GM19043 (cell line): ENCODE data around the gene ITFG1.
A peak's percentile ranks its signal among the peaks of the same experiment; 100 is the strongest.
"Not testable (repeated sequence)": the region's sequence is repeated elsewhere in the genome, so short reads cannot be mapped to it uniquely, and the experiment has no call there.

Source experiments
- ATAC-seq: cut with Tn5 transposase; IDR thresholded peaks from one replicate; pipeline ENCODE4 v1.9.1; 2021; ENCODE audit warnings: low read depth; ENCODE audit not compliant: unreplicated experiment

ITFG1 gene

DNA sequence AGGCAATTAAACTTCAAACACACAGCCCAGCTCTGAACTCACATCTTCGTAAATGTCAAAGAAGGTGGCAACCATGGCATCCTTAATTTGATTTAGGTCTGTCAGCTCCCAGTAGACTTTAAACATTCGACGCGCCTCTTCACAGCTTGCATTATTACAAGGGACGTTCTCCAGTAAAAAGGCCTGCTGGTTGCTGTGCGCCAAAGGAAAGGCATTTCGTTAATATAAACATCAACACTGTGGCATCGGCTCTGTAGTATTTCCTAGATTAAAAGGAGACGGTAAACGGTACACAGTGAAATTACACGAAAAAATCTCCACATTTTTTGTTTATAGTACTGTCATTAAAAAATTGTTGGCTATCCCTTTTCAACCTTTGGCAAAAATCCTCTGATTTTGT, 200.4 kb downstream of the ITFG1 start:
- no peak for ATAC-seq

DNA sequence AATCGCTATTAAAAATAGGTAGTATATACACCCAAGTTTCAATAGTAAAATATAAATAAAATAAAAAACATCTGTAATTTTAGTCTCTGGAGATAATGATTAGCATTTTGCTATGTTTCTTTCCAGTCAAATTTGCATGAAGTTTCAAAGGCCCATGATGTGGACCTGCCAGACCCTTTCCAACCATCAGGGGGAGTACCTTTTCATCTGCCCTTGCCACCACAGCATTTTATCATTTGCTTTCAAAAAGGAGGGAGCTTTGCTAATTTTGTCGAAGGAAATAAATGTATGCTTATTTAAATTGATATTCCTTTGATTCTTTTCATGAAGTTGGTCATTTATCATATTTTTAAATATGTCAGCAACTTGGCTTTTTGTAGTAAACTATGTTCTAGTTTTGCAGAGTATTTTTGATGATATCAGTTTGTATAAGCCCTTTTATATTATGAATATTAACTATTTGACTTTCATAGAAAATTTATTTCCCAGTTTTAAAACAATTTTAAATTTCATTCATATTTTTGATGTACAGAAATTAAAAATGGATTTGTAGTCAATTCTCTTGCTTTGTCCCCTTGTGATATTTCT, 201.9 kb downstream of the ITFG1 start:
- peak; percentile 53 for ATAC-seq

DNA sequence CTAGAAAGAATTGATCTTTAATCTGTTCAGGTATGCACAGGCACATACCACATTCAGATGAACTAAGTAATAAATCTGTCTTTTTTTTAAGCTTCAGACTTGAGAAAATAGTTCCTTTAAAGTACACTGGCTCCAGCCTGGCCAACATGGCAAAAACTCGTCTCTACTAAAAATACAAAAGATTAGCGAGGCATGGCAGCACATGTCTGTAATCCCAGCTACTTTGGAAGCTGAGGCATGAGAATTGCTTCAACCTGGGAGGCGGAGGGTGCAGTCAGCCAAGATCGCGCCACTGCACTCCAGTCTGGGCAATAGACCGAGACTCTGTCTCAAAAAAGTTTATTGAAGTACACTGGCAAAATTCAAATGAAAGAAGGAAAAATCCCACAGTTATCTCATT, 206.1 kb downstream of the ITFG1 start:
- ATAC-seq: no peak

DNA sequence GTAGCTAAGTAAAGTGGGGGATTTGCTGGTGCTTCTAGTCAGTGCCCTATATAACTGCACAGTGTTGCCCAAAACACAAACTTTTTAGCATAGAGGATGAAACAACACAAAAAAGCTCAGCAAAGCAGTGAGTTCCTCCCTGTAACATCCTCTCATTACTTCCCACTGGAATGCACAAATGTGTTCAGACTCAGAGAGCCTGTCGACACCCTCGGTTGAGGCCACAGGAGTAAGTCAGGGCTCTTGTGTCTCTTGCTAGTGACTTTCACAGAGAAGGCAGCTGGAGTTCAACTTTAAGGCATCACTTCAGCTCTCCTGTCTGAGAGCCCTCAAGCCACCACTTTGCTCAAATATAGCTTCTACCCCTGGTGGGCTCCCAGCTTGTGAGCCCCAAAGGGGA, 209.9 kb downstream of the ITFG1 start:
- ATAC-seq: no peak

DNA sequence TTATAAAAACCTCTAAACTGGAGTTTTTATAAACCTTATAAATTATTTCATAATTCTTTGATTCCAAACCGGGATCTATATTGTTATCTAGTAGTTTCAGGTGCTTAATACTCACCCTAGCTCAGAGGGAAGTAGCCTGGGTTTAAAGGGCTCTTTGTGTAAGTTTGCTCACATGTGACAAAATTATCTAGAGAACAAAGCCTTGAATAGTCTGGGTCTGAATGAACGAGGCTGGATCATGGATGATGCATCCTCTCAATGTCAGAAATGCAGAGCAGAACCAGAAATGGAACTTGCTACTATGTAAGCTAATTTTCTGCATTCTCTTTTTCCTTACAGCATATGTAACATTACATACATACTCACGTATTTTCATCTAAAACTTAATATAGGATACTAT, 213.2 kb downstream of the ITFG1 start:
- no peak for ATAC-seq

DNA sequence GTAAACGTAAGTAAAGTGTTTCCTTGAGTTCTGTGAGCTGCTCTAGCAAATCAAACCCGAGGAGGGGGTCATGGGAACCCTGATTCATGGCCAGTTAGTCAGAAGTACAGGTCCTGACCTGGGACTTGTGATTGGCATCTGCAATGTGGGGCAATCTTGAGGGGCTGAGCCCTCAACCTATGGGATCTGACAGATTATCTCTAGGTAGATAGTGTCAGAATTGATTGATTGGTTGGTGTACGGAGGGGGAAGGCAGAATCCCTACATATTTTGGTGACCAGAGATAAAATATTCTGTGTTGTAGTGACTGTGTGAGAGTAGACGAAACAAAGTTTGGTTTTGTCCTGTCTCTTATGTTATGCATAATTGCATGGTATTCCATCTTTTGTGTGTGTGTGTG, 216.7 kb downstream of the ITFG1 start:
- ATAC-seq: no peak

DNA sequence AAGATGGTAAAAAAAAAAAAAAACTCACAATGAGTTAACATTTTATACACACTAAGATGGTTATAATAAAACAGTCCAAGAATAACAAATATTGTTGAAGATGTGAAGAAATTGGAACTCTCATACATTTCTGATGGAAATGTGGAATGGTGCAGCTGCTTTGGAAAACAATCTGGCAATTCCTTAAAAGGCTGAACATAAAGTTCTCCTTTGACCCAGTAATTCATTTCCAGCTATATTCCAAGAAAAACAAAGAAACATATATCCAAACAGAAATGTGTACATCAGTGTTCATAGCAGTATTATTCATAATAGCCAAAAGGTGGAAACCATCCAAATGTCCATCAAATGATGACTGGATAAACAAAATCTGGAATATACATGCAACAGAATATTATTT, 219.8 kb downstream of the ITFG1 start:
- ATAC-seq: no peak

DNA sequence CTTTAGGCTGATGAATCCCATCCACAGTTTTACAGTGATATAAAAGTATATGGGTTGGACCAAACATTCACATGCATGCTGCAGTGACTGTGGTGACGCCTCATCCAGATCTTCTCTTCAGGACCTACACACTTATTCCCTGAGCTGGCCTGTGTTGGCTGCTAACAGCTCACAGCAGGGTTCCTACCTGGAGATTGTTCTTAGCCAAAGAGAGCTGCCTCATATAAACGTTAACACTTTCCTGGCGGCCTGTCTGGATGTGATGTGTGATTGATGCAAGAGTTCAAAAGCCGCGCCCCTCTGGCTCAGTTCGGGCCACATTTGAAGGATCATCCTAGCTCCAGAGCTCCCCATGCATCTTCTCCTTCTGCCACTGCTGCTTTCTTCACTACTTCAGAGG, 224.1 kb downstream of the ITFG1 start:
- no peak for ATAC-seq

DNA sequence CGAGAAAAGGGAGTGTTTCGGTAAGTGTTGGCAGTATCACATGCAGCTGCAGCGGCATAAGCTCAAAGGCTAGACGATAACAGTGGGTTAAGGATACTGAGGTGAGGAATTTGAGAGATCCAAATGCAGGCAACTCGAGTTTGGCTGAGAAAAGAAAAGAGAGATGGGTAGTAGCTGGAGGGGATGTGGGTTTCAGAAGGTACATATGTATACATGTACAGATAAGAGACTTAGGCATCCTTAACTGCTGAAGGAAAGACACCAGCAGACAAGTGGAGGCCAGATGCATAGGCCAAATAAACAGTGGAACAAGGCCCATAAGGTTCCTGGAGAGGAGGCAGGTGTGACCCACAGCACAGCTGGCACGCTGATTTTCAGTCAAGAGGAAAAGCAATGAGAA, 230.6 kb downstream of the ITFG1 start:
- no peak for ATAC-seq

DNA sequence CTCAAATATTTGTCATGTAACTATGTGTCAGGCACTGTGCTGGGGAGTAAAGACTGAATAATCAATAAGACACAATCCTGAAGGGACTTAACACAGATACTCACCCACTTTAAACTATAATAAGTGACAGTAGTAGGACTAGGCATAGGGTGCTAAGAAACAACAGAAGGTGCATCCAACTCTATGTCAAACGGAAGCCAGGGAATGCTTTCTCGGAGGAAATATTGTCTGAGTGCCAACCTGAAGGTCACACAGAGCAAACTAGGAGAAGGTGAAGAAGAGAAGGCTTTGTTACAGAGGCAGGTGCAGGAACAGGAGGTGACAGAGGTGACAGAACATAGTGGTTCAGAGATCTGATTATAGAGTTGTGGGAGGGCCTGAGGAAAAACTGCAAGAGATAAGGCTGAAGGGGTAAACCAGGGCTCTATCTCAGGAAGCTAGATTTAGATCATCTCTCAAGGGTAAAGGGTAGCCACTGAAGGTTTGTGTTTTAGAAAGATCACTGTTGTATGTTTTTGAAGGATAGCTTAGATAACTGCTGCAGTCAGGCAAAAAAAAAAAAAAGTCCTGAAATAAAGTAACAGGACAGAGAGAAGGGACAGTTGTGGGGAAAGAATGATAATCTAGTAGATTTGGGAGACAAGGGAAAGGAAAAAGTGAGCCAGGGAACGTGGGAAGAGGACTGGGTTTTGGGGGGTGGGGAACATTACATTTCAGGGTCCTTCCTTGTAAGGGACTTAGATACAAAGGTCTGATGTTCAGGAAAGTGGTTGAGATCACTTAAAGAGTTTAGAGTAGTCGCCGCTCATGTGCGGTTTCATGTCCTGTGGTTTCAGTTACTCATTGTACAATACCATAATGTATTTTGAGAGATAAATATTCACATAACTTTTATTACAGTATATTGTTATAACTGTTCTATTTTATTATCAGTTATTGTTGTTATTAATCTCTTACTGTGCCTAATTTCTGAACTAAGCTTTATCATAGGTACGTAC, 231.5 kb downstream of the ITFG1 start:
- no peak for ATAC-seq

DNA sequence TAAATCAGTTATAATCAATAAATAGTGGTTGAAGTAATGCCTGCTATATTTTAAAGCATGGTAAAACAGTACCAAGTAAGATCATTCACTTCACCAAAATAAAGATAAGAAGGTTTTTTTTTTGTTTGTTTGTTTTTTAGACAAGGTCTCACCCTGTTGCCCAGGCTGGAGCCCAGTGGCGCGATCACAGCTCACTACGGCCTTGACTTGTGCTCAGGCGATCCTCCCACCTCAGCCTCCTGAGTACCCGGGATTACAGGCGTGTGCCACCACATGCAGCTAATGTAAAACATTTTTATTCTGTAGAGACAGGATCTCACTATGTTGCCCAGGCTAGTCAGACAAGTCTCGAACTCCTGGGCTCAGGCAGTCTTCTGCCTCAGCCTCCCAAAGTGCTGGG, 232.6 kb downstream of the ITFG1 start:
- no peak for ATAC-seq

DNA sequence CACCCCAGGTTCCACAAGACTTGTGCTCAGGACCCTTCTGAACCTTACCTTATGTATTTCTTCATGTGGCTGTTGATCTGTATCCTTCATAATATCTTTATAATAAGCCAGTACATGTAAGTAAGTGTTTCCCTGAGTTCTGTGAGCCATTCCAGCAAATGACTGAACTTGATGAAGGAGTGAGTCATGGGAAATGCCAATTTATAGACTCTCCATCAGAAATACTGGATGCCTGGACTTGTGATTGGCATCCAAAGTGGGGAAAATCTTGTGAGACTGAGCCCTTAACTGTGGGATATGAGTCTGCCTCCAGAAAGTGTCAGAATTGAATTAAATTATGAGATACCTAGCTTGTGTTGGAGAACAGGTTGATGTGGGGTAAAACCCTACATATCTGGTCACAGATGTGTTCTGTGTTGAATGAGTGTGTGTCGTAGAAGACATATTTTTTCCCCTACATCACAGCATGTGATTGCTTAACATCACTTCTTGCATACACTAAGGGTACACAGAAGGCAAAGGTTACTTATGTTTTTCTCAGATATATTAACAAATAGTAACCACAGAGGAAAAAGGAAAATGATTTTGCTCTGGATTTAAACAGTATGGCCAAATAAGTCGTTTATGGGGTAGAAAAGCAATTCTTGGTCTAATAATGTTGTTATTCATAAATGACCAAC, 247.0 kb downstream of the ITFG1 start:
- ATAC-seq: no peak

DNA sequence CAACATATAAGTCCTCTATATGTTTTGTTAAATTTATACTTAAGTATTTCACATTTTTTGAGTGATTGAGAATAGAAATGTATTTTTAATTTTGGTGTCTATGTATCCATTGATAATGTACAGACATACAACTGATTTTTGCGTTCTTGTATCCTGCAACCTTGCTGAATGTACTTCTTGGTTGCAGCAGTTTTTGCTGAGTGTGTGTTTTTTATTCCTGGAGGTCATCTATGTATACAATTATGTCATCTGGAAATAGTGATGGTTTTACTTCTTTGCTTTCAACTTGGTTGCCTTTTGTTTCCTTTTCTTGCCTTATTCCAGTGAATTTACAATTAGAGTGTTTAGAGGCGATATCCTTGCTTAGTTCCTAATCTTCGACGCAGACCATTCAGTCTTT, 249.6 kb downstream of the ITFG1 start:
- ATAC-seq: no peak

DNA sequence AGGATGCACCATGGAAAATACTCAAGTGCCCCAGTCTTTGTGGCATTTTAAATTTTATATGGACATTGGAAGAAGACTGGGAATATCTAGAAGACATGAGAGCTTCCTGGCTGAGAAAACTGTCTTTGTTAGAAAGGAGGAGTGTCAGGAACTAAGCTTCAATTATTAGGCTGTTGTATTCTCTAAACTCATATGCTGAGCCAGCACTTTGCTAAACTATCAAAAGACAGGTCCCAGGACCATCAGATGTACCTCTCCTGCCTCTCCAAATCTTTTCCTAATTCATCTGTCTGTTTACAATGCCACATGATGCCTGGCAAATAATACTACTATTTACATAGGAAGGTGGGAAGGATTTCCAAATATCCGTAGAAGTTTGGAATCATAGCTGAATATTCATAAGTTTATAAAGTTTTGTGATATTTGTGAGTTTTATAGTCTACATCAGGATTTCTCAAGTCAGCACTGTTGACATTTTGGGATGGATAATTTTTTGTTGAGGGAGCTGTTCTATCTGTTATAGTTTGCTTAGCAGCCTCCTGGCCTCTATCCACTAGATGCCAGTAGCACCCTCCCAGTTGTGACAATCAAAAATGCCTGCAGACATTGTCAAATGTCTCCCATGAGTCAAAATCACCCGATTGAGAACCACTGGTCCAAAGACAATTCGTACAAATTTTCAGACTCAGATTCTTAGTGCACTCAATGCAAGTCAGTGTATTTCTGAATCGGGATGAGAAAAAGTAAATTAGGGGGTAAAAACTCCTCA, 255.9 kb downstream of the ITFG1 start:
- no peak for ATAC-seq

DNA sequence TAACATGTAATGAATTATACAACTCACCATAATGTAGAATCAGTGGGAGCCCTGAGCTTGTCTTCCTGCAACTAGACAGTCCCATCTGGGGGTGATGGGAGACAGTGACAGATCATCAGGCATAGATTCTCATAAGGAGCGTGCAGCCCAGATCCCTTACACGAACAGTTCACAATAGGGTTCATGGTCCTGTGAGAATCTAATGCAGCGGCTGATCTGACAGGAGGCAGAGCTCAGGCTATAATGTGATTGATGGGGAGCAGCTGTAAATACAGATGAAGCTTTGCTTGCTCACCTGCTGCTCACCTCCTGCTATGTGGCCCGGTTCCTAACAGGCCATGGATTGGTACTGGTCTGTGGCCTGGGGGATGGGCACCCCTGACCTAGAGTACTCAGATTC, 257.4 kb downstream of the ITFG1 start:
- ATAC-seq: not testable (repeated sequence)

DNA sequence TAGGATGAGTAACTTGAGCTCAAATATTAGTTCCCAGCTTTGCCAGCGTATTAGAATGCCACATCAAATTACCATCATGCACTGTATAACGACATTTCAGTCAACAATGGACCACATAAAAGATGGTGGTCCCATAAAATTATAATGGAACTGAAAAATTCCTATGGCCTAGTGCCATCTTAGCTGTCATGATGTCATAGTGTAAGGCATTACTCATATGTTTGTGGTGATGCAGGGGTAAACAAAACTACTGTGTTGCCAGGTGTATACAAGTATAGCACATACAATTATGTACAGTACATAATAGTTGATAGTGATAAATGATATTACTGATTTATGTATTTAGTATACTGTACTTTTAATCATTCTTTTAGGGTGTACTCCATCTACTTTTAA, 262.7 kb downstream of the ITFG1 start:
- no peak for ATAC-seq

DNA sequence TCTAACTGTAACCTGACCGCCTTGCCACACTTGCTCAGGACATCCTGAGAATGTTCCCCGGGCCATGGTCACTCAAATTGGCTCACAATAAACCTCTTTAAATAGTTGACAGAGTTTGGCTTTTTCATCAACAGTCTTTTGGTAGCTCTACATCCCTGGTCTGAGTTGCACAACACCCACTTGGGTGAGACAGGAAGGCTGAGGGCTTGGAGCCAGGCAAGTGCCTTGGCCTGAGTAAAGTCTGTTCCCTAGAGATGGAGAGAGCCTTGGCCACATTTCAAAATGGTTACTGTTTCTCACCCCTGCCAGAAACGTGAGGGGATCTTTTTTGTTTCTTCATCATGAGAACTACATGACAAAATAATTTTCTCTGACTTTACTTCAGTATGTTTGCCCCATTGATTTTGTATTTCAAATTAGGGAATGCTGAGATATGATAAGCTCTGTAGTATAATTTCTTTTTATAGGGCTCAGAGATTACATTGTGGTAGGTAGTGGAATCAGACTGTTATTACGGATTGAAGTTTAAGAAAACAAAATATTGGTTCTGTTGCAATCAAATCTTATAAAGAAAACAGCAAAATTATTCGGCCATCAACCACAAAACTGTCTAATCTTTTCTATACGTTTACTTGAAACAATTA, 263.2 kb downstream of the ITFG1 start:
- ATAC-seq: no peak

DNA sequence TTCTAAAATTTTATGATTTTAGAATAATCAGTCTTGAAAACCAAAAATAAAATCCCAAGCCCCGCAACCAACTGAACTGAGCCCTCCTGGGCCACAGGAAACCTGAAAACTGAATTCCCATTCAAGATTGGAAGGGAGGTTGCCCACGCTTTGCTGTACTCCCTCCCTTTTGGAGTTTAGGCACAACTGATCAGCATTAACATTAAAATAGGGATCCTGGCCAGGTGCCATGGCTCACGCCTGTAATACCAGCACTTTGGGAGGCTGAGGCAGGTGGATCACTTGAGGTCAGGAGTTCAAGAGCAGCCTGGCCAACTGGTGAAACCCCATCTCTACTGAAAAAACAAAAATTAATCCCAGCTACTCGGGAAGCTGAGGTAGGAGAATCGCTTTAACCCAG, 264.4 kb downstream of the ITFG1 start:
- no peak for ATAC-seq

DNA sequence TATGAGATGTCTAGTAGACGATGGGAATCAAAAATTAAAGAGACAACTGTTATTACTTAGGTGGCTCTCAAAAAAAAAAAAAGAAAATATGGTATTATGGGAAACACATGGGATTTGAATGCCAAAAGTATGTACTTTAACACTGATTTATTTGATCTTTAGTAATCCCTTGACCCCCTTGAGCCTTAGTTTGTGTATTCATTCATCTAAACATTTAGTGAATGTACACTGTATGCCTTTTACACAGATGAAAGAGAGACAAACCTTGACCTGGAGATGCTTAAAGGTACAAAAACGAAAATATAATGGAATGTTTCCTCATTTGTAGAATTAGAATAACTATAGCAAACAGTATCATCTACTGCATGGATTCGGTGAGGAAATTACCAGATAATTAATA, 278.5 kb downstream of the ITFG1 start:
- ATAC-seq: no peak

DNA sequence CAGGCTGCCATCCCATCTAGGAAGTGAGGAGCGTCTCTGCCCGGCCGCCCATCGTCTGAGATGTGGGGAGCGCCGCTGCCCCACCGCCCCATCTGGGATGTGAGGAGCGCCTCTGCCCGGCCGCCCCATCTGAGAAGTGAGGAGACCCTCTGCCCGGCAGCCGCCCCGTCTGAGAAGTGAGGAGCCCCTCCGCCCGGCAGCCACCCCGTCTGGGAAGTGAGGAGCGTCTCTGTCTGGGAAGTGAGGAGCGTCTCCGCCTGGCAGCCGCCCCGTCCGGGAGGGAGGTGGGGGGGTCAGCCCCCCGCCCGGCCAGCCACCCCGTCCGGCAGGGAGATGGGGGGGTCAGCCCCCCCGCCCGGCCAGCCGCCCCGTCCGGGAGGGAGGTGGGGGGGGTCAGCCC, 279.8 kb downstream of the ITFG1 start:
- not testable (repeated sequence) for ATAC-seq
